ENCODE results near the gene TEX52.

TEX52 gene

DNA sequence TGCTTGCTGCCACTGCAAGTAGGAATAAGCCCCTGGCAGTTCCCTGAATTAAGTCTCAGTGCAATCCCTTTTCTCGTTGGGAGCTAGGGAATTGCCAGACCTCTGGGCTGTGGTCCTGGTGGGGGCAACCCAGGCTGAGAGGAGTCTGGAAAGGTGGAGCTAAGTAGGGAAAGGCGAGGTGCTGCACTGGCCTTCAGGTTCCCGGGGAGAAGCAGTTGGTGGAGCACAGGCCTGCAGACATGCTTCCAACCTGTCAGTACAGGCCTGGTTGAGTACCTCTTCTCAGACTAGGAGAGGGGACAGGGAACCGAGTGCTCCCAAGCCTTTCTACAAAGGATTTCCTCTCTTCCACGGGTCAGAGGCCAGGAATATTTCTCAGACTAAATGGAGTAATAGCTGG lies 23.5 kb downstream of the TEX52 start:
- TF ChIP-seq, protein P1, sequence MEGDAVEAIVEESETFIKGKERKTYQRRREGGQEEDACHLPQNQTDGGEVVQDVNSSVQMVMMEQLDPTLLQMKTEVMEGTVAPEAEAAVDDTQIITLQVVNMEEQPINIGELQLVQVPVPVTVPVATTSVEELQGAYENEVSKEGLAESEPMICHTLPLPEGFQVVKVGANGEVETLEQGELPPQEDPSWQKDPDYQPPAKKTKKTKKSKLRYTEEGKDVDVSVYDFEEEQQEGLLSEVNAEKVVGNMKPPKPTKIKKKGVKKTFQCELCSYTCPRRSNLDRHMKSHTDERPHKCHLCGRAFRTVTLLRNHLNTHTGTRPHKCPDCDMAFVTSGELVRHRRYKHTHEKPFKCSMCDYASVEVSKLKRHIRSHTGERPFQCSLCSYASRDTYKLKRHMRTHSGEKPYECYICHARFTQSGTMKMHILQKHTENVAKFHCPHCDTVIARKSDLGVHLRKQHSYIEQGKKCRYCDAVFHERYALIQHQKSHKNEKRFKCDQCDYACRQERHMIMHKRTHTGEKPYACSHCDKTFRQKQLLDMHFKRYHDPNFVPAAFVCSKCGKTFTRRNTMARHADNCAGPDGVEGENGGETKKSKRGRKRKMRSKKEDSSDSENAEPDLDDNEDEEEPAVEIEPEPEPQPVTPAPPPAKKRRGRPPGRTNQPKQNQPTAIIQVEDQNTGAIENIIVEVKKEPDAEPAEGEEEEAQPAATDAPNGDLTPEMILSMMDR (IDR thresholded peaks at IDR 0.05): no peak

DNA sequence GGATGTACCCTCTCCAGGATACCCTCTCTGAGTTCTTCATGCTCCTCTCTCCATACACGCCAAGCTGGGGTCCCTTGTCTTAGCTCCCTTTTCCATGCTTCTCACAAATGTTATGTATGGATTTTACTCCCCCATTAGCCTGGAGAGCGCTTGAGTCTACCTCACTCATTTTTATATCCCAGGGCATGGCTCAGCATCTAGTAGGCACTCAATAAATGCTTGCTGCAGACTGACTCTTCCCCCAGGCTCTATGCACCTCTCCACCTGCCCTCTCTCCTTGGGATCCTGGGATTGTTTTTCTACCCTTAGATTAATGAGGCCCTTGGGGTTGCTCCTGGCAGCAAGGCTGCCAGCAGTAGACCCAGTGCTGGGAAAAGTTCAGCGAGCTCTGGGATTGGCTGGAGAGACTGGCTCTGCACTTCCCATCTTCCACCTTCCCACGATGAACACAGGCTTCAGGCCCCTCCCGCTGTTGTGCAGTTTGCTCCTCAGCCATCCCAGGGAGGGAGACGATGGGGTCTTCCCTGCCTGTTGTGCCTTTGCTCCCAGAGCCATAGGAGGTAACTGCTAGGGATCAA lies 24.2 kb downstream of the TEX52 start:
- TF ChIP-seq, protein P1 (IDR thresholded peaks at IDR 0.05): no peak

DNA sequence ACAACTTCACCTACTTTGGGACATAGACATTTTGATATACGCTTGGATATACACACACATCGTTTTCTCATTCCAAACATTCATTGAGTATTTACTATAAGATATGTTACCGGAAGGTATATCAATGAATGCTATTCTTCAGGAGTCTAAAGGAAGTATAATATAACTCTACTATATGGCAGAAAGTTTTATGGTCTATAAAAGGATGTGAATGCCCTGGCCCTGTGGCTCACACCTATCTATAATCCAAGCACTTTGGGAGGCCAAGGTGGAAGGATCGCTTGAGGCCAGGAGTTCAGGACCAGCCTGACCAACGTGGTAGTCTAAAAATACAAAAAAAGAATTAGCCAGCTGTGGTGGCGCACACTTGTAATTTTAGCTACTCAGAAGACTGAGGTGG lies 27.6 kb downstream of the TEX52 start:
- TF ChIP-seq, protein P1 (IDR thresholded peaks at IDR 0.05): no peak

DNA sequence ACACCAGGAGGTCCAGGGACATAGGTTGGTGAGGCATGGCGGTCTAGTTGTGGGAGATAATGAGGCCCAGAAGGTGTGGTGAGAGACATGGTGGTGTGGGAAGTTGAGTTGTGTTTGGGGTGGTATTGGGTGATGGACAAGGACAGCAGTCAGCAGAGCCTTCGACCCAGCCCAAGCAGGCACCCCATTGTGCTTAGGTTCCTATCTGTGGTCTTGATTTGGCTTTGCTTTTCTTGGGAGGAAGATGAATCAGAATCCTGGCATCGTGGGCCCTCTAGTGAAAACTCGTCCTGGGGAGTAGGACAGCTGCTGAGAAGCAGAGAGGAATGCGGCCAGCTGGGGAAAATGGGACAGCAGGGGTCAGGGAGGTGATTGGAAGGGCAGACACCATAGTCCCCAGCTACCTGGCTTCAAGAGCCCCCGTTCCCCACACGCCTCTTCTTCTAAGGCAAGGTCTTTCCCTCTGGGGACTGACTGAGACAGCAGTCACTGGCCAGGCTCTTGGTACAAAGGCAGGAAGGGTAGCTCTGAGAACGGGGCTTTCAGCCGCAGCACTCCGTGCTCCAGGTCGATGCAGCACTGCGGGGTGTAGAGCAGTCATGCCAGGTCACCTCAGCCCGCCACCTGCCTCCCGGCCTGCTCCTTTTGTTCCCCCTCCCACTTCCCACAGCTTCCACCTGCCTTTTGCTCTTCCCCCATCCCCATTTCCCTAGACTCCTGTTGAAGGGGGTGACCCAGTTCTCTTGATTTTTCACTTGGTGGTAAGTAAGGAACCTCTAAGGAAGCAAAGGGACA lies 29.9 kb downstream of the TEX52 start:
- TF ChIP-seq, protein P1 (IDR thresholded peaks at IDR 0.05): no peak

DNA sequence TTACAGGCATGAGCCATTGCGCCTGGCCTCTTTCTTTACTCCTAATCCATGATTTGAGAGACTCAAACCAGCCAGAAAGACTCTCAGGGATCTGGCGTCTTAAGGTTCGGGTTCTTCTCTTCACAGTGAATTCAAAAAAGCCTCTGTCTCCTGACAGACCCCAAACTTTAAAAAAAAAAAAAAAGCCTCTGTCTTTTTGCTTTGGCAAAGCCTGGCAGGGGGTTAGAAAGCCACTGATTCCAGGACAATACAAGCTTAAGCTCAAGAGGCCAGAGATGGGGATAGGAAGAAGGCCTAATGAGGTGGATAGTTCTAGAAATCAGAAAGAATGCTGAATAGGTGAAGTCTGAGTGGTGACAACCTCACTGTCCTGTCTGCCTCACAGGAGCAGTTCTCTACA lies 30.8 kb downstream of the TEX52 start:
- TF ChIP-seq, protein P1 (IDR thresholded peaks at IDR 0.05): no peak

DNA sequence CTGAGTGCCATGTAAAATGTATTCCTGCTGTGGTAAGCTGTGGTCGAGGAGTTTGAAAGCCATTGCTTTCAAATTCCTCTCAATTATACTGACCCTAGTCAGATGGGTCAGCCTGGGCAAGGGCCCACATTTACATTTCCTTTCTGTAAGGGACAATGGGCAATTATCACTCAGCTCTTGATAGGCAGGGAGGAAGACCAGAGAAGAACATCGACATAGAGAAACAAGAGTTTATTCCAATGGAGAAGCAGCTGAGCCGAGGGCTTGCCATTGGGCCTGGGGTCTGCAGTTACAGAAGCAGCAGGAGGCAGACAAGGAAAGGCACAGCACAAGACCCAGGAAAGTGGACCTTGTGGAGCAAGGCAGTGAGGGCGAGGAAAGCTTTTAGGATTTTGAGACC lies 31.7 kb downstream of the TEX52 start:
- TF ChIP-seq, protein P1 (IDR thresholded peaks at IDR 0.05): no peak

DNA sequence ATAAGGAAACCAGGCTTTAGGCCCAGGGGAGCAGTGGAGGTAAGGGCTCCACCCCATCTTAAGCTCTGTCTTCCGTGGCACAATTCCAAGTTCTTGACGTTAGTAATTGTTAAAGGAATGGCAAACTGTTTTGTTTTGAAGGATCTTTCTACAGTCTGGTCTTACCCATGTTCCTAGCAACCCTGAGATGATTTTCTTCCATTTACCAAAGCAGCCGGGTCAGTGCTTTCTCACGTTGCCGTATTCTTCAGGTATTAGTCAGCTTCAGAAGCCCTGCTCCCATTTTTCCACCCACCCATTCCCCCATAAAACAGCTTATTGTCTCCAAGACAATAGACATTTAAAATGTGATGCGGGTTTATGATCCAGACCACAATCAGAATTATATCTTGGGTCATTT lies 32.3 kb downstream of the TEX52 start:
- TF ChIP-seq, protein P1 (IDR thresholded peaks at IDR 0.05): no peak

All from LNCAP (cell line).